BJ (cell line): Measurements from ENCODE around the gene HUNK. TPM values are rescaled to one million over a fixed set of nuclear protein-coding genes. Genes with fewer than 3 reads are reported as not detected.

ENCODE experiments used
- CTCF ChIA-PET: fragments of 350-600 bp; formaldehyde crosslinking; extraction: SDS; loops from one replicate; lab custom pipeline; 2021; ENCODE audit warnings: antibody characterized with exemption, inconsistent platforms; lab: Yijun Ruan, JAX
- POLR2A ChIA-PET: fragments of 300-600 bp; sonication (Branson Sonifier 250); formaldehyde crosslinking; extraction: SDS; loops from one replicate; lab custom pipeline; 2021; ENCODE audit warnings: antibody characterized with exemption; lab: Charles Lee
- DNase-seq: peaks from one replicate; pipeline ENCODE4 v3.0.0-alpha.2; 2011; ENCODE audit warnings: low read depth
- H3K27me3 ChIP-seq: 2 replicates; pipeline ENCODE4 v1.6.0; 2011; ENCODE audit warnings: low read length; ENCODE audit not compliant: control insufficient read depth, insufficient read depth
- H3K36me3 ChIP-seq: 2 replicates; pipeline ENCODE4 v1.5.1; 2011; ENCODE audit warnings: low read length; ENCODE audit not compliant: control insufficient read depth, insufficient read depth
- H3K4me3 ChIP-seq: 2 replicates; pipeline ENCODE4 v1.5.1; 2011; ENCODE audit warnings: low read depth, mild to moderate bottlenecking, control low read depth, low read length
- polyA plus RNA-seq: library from polyadenylated mRNA; depleted of rRNA; stranded (reverse); fragments of >200 nt; gene quantifications from 2 replicates; pipeline ENCODE4 v1.2.3, GENCODE V29; 2011
- TF ChIP-seq, protein P1 (sequence below): IDR thresholded peaks from 2 replicates; pipeline ENCODE4 v1.5.1; 2011; ENCODE audit warnings: low read depth, mild to moderate bottlenecking, control low read depth, inconsistent platforms, low read length, moderate library complexity; ENCODE audit not compliant: insufficient read depth

The HUNK gene
- polyA plus RNA-seq, 1 experiment, result 0.70 TPM

DNA sequence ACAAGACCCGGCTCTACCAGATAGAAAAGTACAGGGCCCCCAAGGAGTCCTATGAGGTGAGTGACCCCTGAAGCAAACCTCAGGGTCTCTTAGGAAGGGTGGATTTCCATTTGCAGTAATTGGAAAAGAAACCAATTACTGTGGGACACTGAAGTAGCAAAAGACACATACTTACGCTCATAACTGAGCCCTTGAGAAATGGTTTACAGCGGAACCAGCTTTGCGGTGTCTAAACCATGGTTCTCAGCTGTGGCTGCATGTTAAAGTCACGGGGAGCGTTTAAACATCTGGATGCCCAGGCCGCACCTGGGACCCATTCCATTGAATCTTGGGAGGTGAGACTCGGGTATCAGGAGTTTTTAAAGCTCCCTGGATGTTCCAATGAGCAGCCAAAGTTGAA, 110.7 kb downstream of the HUNK start:
- no peak overlapping the region for H3K4me3 ChIP-seq
- H3K27me3 ChIP-seq, result no peaks in the 10 kb centered on the region
- H3K36me3 ChIP-seq, result no peaks in the 10 kb centered on the region
- TF ChIP-seq, protein P1, sequence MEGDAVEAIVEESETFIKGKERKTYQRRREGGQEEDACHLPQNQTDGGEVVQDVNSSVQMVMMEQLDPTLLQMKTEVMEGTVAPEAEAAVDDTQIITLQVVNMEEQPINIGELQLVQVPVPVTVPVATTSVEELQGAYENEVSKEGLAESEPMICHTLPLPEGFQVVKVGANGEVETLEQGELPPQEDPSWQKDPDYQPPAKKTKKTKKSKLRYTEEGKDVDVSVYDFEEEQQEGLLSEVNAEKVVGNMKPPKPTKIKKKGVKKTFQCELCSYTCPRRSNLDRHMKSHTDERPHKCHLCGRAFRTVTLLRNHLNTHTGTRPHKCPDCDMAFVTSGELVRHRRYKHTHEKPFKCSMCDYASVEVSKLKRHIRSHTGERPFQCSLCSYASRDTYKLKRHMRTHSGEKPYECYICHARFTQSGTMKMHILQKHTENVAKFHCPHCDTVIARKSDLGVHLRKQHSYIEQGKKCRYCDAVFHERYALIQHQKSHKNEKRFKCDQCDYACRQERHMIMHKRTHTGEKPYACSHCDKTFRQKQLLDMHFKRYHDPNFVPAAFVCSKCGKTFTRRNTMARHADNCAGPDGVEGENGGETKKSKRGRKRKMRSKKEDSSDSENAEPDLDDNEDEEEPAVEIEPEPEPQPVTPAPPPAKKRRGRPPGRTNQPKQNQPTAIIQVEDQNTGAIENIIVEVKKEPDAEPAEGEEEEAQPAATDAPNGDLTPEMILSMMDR, result no peak
- ChIA-PET CTCF (interaction anchor here (2.2 kb wide), 1 partner anchor 118 kb away, joined by 5 read pairs; no protein-coding TSS in a partner anchor), POLR2A (no interaction called here)
- DNase-seq, result no peak

DNA sequence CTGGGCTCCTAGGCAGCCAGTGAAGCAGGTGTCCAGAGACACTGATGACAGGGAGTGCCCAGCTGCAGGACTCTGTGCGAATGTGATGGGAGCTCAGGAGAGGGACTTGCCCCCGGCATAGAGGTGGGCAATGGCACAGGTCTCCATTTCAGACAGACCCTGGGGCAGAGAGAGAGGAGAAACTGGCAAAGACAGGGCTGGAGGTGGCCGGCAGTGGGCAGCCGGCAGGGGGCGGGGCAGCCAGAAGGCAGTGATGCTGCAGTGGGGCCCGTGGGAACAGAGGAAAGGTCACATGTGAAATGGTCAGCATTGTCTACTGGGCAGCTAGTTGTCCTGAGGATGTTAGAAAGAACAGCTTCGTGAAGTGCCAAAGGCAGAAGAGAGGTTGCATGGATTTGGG, 112.6 kb downstream of the HUNK start:
- DNase-seq, result no peak
- no peaks in the 10 kb centered on the region for H3K27me3 ChIP-seq
- CTCF ChIA-PET, result no interaction called here
- POLR2A ChIA-PET, result no interaction called here
- H3K36me3 ChIP-seq, result no peaks in the 10 kb centered on the region
- no peak overlapping the region for H3K4me3 ChIP-seq
- TF ChIP-seq, protein P1, result no peak

DNA sequence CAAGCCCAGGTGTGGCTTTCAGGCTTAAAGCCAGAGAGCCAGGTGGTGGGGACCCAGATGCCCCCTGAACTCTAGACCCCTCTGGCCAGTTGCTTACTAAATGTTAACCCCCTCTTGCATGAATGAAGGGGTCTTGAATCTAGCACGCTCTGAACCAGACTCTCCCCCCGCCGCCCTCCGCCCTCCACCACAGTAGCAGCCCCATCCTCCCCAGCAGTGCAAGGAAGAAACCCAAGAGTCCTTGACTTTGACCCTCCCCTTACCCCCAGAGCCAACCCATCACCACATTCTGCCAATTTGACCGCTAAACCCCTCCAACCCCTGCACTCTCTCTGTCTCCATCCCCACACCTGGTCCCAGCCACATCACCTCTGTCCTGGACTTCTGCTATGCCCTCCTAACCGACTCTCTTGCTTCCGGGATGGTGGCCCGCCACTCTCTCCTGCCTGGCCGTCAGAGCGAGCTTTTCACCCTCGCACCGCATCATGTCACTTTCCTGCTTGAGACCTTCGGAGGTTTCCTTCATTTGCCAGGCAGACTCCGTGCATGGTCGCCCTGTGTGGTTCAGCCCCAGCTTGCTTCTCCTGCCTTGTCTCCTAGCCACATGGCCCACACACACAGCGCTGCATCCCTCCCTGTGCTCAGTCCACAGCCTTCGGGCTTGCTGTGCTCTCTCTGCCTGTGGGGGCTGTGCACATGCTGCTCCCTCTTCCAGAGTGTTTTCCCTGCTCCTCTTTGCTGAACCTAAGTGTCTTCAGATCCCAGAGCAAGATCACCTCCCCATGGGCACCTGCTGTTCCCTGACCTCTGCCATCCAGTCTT, 113.4 kb downstream of the HUNK start:
- ChIA-PET POLR2A (no interaction called here), CTCF (no interaction called here)
- no peak overlapping the region for H3K4me3 ChIP-seq
- TF ChIP-seq, protein P1, result no peak
- H3K27me3 ChIP-seq, result no peaks in the 10 kb centered on the region
- no peak for DNase-seq
- no peaks in the 10 kb centered on the region for H3K36me3 ChIP-seq

DNA sequence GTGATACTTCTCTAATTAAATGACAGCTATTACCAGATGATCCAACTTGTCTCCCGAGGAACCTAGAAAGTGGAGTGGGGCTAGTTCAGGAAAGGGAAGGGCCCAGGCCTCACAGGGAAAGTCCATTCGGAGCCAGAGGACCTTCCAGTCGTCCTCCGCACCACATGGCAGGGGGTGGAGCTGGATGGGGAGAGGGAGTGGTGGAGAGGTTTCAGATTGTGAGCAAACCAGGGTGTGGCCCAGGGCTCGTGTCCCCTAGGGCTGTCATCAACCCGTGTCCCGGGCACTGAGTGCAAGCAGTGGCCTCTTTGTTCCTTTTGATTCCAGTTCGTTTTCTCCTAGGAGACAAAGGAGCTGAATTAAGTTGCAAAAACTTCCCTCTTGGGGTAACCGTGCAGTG, 114.9 kb downstream of the HUNK start:
- POLR2A ChIA-PET, result no interaction called here

More for the DNA sequence above, 114.9 kb downstream of the HUNK start:
- no peak for DNase-seq
- CTCF ChIA-PET, result no interaction called here
- H3K36me3 ChIP-seq, result no peaks in the 10 kb centered on the region
- TF ChIP-seq, protein P1, result no peak
- no peak overlapping the region for H3K4me3 ChIP-seq
- no peaks in the 10 kb centered on the region for H3K27me3 ChIP-seq
